GM13976 (cell line): Measurements from ENCODE around the gene TANK.

Source experiments
- DNase-seq: peaks from one replicate; pipeline ENCODE4 v3.0.0; 2012; ENCODE audit warnings: low spot score
- CTCF ChIP-seq: IDR thresholded peaks from 2 replicates; pipeline ENCODE4 v1.5.1; 2012; ENCODE audit warnings: borderline replicate concordance, mild to moderate bottlenecking; ENCODE audit not compliant: insufficient read depth; ENCODE audit errors: extremely low read depth, missing control alignments, control extremely low read depth
- in situ Hi-C: fragments of 300-500 bp; cut with MboI; formaldehyde crosslinking; loops from one replicate; pipeline ENCODE4 v1.12.0; 2022; ENCODE audit warnings: low sequenced_read_pairs, mixed read lengths, inconsistent platforms; ENCODE audit not compliant: unreplicated experiment

Gene TANK

GRCh38 chr2:161121622-161122021 lies 38.6 kb upstream of the TANK start:
- in situ Hi-C loops: no loop called here
- no peak for TF ChIP-seq CTCF
- DNase-seq: no peak

GRCh38 chr2:161122772-161123530 lies 37.3 kb upstream of the TANK start:
- in situ Hi-C loops: no loop called here
- no peak for TF ChIP-seq CTCF
- no peak for DNase-seq

GRCh38 chr2:161123531-161124030 lies 36.6 kb upstream of the TANK start:
- no peak for DNase-seq
- in situ Hi-C loops: no loop called here

GRCh38 chr2:161124201-161124600 lies 36.0 kb upstream of the TANK start:
- in situ Hi-C loops: no loop called here
- DNase-seq: no peak
- TF ChIP-seq CTCF: no peak

More at GRCh38 chr2:161123531-161124030, 36.6 kb upstream of the TANK start:
- TF ChIP-seq CTCF: no peak

GRCh38 chr2:161128885-161129284 lies 31.3 kb upstream of the TANK start:
- DNase-seq: no peak
- no peak for TF ChIP-seq CTCF
- in situ Hi-C loops: no loop called here

GRCh38 chr2:161130354-161130753 lies 29.9 kb upstream of the TANK start:
- no peak for TF ChIP-seq CTCF
- DNase-seq: no peak
- in situ Hi-C loops: no loop called here
